ENCODE results near the gene INPP1.

Gene INPP1

DNA sequence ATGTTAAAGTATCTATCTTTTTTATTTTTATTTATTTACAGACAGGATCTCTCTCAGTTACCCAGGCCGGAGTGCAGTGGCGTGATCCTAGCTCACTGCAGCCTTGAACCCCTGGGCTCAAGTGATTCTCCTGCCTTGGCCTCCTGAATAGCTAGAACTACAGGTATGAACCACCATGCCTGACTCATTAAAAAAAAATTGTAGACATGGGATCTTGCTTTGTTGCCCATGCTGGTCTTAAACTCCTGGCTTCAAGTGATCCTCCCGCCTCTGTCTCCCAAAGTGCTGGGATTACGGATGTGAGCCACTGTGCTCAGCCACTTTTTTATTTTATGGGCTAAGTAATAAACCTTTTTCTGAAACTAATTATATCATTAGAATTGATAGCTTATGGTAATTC, 71.9 kb downstream of the INPP1 start:
- TF ChIP-seq POLR2AphosphoS5 (IDR thresholded peaks at IDR 0.05; ENCODE audit: low read depth, low read length) = no peak
- TF ChIP-seq TAF1 (IDR thresholded peaks at IDR 0.05; ENCODE audit: borderline replicate concordance, insufficient read depth, low read length) = no peak
- no peak for TF ChIP-seq SIN3A (IDR thresholded peaks at IDR 0.05; ENCODE audit: borderline replicate concordance, insufficient read depth, low read length)
- TF ChIP-seq FOXP2 (optimal IDR thresholded peaks at IDR 0.05; ENCODE audit: borderline replicate concordance, extremely low read depth, extremely low read length, insufficient read depth) = no peak
- TF ChIP-seq, protein P1, sequence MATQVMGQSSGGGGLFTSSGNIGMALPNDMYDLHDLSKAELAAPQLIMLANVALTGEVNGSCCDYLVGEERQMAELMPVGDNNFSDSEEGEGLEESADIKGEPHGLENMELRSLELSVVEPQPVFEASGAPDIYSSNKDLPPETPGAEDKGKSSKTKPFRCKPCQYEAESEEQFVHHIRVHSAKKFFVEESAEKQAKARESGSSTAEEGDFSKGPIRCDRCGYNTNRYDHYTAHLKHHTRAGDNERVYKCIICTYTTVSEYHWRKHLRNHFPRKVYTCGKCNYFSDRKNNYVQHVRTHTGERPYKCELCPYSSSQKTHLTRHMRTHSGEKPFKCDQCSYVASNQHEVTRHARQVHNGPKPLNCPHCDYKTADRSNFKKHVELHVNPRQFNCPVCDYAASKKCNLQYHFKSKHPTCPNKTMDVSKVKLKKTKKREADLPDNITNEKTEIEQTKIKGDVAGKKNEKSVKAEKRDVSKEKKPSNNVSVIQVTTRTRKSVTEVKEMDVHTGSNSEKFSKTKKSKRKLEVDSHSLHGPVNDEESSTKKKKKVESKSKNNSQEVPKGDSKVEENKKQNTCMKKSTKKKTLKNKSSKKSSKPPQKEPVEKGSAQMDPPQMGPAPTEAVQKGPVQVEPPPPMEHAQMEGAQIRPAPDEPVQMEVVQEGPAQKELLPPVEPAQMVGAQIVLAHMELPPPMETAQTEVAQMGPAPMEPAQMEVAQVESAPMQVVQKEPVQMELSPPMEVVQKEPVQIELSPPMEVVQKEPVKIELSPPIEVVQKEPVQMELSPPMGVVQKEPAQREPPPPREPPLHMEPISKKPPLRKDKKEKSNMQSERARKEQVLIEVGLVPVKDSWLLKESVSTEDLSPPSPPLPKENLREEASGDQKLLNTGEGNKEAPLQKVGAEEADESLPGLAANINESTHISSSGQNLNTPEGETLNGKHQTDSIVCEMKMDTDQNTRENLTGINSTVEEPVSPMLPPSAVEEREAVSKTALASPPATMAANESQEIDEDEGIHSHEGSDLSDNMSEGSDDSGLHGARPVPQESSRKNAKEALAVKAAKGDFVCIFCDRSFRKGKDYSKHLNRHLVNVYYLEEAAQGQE (IDR thresholded peaks at IDR 0.05; ENCODE audit: insufficient read depth in 1 of 2, low read depth in 2 of 2, low read length in 2 of 2) = no peak

DNA sequence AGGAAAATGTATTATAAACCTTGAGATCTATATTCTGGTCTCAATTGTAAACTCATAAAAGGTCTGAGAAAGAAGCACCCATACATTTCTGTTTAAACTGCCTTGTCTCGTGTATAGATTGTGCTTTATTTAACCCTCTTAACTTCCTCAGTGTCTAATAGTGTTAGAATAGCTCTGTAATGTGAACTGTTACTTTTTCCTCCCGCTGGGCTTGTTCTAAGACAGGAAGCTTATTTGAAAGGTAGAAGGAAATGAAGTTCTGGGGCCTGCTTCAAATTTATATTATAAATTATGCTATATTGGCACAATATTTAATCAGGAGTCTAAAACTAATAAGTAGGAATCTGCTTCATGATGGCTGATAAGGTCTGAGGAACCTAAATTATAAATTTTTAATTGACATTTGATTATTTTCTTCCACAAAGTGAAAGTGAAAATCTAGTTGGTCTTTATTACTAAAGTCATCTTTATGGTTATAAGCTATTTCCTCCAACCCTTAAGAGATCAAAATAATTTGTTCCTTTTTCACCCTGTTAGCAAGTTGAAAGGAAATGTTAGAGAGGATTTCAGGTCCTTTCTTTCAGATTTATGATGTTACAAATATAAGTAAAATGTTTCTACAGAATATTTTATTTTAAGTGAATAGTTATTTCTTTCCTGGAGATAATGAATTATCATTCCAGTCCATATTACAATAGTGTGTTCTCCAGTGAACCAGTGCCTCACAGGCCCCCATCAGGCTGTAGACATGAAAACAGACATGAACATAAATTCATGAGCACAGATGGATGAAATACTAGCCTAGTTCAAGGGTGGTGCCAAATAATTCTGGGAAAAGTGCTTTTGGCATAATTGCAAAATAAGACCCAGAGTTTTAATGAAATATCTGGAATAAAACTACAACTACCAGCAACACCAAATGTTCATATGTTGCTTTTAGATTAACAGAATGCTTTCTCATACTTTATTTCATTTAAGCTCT, 72.7 kb downstream of the INPP1 start:
- no peak for TF ChIP-seq TAF1 (IDR thresholded peaks at IDR 0.05; ENCODE audit: borderline replicate concordance, insufficient read depth, low read length)
- TF ChIP-seq SIN3A (IDR thresholded peaks at IDR 0.05; ENCODE audit: borderline replicate concordance, insufficient read depth, low read length) = no peak
- TF ChIP-seq FOXP2 (optimal IDR thresholded peaks at IDR 0.05; ENCODE audit: borderline replicate concordance, extremely low read depth, extremely low read length, insufficient read depth) = no peak
- TF ChIP-seq, protein P1 (IDR thresholded peaks at IDR 0.05; ENCODE audit: insufficient read depth in 1 of 2, low read depth in 2 of 2, low read length in 2 of 2) = no peak
- TF ChIP-seq POLR2AphosphoS5 (IDR thresholded peaks at IDR 0.05; ENCODE audit: low read depth, low read length) = no peak

DNA sequence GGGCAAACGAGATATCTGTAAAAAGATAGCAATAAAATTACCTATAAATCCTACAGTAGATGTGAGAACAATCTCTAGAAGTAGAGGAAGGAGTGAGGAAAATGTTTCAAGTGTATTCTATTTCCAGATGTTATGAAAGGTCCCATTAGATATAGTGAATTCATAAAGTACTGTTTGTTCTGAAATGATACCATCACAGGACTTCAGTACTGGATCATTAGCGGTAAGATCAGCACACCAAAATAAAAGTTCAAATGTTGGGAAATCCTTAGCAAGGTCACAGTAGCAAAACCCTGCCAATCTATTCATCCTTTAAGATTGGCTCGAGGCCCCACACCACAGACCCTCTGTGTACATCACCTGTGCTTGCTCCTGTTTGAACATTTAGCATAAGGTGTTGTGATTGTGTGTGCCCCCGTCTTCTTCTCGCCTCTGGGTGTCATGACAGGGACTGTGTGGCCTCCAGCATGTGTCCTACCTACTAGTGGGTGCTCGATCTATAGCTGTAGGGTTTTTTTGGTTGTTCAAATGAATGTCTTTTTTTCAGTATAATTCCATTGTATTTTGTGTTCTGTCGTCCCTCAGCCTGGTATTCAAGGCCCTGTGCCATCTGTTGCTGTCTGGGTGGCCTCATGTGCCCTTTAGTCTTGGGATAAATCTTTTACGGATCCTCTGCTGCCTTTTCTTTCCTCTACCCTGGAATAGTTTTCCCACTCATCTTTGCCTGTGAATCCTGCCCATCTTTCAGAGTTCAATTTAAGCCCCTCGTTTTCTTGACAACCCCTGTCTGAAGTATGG, 73.9 kb downstream of the INPP1 start:
- TF ChIP-seq POLR2AphosphoS5 (IDR thresholded peaks at IDR 0.05; ENCODE audit: low read depth, low read length) (no peak), FOXP2 (optimal IDR thresholded peaks at IDR 0.05; ENCODE audit: borderline replicate concordance, extremely low read depth, extremely low read length, insufficient read depth) (no peak), TAF1 (IDR thresholded peaks at IDR 0.05; ENCODE audit: borderline replicate concordance, insufficient read depth, low read length) (no peak), SIN3A (IDR thresholded peaks at IDR 0.05; ENCODE audit: borderline replicate concordance, insufficient read depth, low read length) (no peak)
- TF ChIP-seq, protein P1 (IDR thresholded peaks at IDR 0.05; ENCODE audit: insufficient read depth in 1 of 2, low read depth in 2 of 2, low read length in 2 of 2) = no peak

DNA sequence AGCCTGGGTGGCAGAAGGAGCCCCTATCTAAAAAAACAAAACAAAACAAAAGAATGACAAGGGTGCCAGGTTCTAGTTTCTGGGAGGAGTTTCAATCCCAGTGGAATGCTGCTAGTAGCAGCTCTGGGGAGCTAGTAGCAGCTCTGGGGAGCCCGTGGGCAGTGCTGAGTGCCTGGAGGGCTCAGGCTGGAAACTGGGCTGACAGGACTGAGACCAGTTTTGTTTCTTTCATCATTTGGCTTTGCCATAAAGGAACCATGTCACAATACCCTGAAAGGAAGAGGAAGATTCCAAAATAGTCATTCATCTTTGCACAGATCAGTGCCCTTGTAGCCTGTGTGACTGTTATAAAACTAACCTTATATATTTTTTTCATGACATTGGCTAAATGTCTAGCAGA, 75.3 kb downstream of the INPP1 start:
- no peak for TF ChIP-seq POLR2AphosphoS5 (IDR thresholded peaks at IDR 0.05; ENCODE audit: low read depth, low read length)
- no peak for TF ChIP-seq SIN3A (IDR thresholded peaks at IDR 0.05; ENCODE audit: borderline replicate concordance, insufficient read depth, low read length)
- no peak for TF ChIP-seq TAF1 (IDR thresholded peaks at IDR 0.05; ENCODE audit: borderline replicate concordance, insufficient read depth, low read length)
- no peak for TF ChIP-seq FOXP2 (optimal IDR thresholded peaks at IDR 0.05; ENCODE audit: borderline replicate concordance, extremely low read depth, extremely low read length, insufficient read depth)
- TF ChIP-seq, protein P1 (IDR thresholded peaks at IDR 0.05; ENCODE audit: insufficient read depth in 1 of 2, low read depth in 2 of 2, low read length in 2 of 2) = no peak
